Measurements from ENCODE around the gene CDH13.

CDH13 gene

GRCh38 chr16:83397601-83398291 lies 771.0 kb downstream of the CDH13 start:
- DNase-seq = no peak

- no peak for DNase-seq
Observed at GRCh38 chr16:83400234-83400633, 773.5 kb downstream of the CDH13 start.

GRCh38 chr16:83402160-83402814 lies 775.5 kb downstream of the CDH13 start:
- no peak for DNase-seq

- DNase-seq = no peak
Observed at GRCh38 chr16:83402967-83403366, 776.2 kb downstream of the CDH13 start.

- DNase-seq = no peak
Observed at GRCh38 chr16:83403761-83404160, 777.0 kb downstream of the CDH13 start.

- no peak for DNase-seq
Observed at GRCh38 chr16:83404261-83404660, 777.5 kb downstream of the CDH13 start.

- no peak for DNase-seq
Observed at GRCh38 chr16:83407928-83408327, 781.2 kb downstream of the CDH13 start.

GRCh38 chr16:83409347-83409746 lies 782.6 kb downstream of the CDH13 start:
- DNase-seq = no peak

- DNase-seq = no peak
Observed at GRCh38 chr16:83418565-83418964, 791.8 kb downstream of the CDH13 start.

GRCh38 chr16:83420206-83420760 lies 793.5 kb downstream of the CDH13 start:
- no peak for DNase-seq

- no peak for DNase-seq
Observed at GRCh38 chr16:83433201-83433600, 806.4 kb downstream of the CDH13 start.

GRCh38 chr16:83437036-83437435 lies 810.3 kb downstream of the CDH13 start:
- DNase-seq = no peak

- DNase-seq = no peak
Observed at GRCh38 chr16:83438326-83438725, 811.6 kb downstream of the CDH13 start.

GRCh38 chr16:83439412-83439811 lies 812.6 kb downstream of the CDH13 start:
- DNase-seq = no peak

GRCh38 chr16:83441517-83441916 lies 814.7 kb downstream of the CDH13 start:
- no peak for DNase-seq

- DNase-seq = no peak
Observed at GRCh38 chr16:83443972-83444371, 817.2 kb downstream of the CDH13 start.

GRCh38 chr16:83447560-83447959 lies 820.8 kb downstream of the CDH13 start:
- no peak for DNase-seq

- no peak for DNase-seq
Observed at GRCh38 chr16:83449861-83450260, 823.1 kb downstream of the CDH13 start.

GRCh38 chr16:83453977-83454376 lies 827.2 kb downstream of the CDH13 start:
- DNase-seq = no peak

- DNase-seq = no peak
Observed at GRCh38 chr16:83455716-83456115, 828.9 kb downstream of the CDH13 start.

- DNase-seq = no peak
Observed at GRCh38 chr16:83456934-83457333, 830.2 kb downstream of the CDH13 start.

GRCh38 chr16:83458612-83459011 lies 831.8 kb downstream of the CDH13 start:
- no peak for DNase-seq

- DNase-seq = no peak
Observed at GRCh38 chr16:83464991-83465390, 838.2 kb downstream of the CDH13 start.

GRCh38 chr16:83470416-83470815 lies 843.6 kb downstream of the CDH13 start:
- DNase-seq = no peak
